Measurements from ENCODE around the gene DIO1. TPM values are rescaled to one million over a fixed set of nuclear protein-coding genes. Genes with fewer than 3 reads are reported as not detected.
A peak's percentile ranks its signal among the peaks of the same experiment; 100 is the strongest.

The DIO1 gene
- total RNA-seq, 1 donor from 2014 or later = not detected

DNA sequence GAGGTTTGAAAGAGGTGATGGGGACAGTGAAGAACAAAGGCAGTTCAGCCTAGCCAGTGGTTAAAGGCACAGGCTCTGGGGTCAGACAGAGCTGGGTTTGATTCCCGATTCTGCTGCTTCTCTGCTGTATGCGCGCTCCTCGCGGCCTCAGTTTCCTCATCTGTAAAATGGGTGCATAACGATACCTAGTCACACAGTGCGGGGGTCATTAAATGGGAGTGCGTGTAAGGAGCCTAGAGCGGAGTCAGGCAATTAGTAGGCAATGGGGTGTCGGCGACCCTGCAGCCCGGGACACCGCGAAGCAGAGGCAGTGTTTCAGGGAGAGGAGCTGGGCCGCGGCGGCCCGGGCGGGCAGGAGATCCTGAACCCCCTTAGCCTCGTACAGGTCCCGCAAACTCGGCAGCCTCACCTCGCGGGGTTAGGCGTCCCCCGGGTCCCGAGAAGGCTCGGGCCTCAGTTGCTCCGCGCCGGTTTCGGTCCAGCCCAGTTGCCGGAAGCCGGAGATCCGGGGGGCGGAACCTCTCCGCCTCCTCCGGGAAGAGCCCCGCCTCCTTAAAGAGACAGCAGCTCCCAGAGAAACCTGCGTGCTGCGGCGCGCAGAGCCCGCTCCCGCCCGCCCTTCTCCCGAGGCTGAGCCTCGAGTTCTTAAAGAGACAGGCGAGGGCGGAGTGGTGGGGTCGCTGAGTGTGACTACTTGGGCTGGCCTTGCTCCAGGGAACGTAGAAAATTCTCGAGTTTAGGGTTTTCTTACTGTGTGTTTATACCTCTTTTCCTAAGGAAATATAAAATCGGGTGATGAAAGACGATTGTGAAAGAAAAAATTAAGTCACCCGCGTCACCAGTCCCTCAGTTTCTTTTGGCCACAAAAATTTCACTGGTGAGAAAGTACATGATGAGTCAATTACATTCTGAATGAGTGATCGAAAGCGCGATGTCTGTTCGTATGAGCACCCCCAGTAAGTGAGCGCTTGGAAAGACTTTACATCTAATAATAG is 4.4 kb upstream of the DIO1 start, which contains the start of gene YIPF1:
Gene YIPF1 (minus strand): TSS at position 494 of the 995 bp plus-strand sequence. CDS start 860 bp downstream, outside the sequence.
- H3K27ac Mint-ChIP-seq = peak within 1 kb of the TSS; percentile 94
- TF ChIP-seq, protein P1, sequence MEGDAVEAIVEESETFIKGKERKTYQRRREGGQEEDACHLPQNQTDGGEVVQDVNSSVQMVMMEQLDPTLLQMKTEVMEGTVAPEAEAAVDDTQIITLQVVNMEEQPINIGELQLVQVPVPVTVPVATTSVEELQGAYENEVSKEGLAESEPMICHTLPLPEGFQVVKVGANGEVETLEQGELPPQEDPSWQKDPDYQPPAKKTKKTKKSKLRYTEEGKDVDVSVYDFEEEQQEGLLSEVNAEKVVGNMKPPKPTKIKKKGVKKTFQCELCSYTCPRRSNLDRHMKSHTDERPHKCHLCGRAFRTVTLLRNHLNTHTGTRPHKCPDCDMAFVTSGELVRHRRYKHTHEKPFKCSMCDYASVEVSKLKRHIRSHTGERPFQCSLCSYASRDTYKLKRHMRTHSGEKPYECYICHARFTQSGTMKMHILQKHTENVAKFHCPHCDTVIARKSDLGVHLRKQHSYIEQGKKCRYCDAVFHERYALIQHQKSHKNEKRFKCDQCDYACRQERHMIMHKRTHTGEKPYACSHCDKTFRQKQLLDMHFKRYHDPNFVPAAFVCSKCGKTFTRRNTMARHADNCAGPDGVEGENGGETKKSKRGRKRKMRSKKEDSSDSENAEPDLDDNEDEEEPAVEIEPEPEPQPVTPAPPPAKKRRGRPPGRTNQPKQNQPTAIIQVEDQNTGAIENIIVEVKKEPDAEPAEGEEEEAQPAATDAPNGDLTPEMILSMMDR (IDR thresholded peaks at IDR 0.05) = no peak
- no peaks in the 10 kb centered on the region for H3K27me3 Mint-ChIP-seq
- CTCF ChIA-PET = interaction anchor here (0.8 to 1.7 kb wide), 3 partner anchors 10 to 70 kb away, joined by 3 to 6 read pairs (median 5); partner anchors contain the start of genes IFT25 and LRRC42
- peaks cover 35% of the 10 kb centered on the region for H3K36me3 Mint-ChIP-seq (ENCODE audit: low read depth)
- intact Hi-C loops (cut with micrococcal nuclease) = loop anchor here (1.0 to 5.0 kb wide), 6 partner anchors 51 to 1162 kb away; partner anchors contain the start of genes IFT25, NDC1, PARS2 and SSBP3
- H3K4me3 Mint-ChIP-seq = peak within 1 kb of the TSS; percentile 98
- ATAC-seq (ENCODE audit: low read depth) (peak; percentile 98), DNase-seq (peak; percentile 81)
- no peaks in the 10 kb centered on the region for H3K9me3 Mint-ChIP-seq
- H3K4me1 Mint-ChIP-seq = peaks cover 40% of the 10 kb centered on the region
- POLR2A ChIA-PET = interaction anchor here (0.7 to 2.7 kb wide), 4 partner anchors 21 to 56 kb away, joined by 3 to 37 read pairs (median 4); partner anchors contain the start of genes IFT25, LRRC42 and NDC1

- peak overlapping the region; percentile 94 for H3K27ac Mint-ChIP-seq
- ChIA-PET POLR2A (interaction anchor here (1.4 to 2.7 kb wide), 2 partner anchors 53 to 55 kb away, joined by 3 to 37 read pairs; partner anchors contain the start of genes IFT25, LRRC42 and NDC1), CTCF (interaction anchor here (1.6 kb wide), 1 partner anchor 55 kb away, joined by 5 read pairs; the partner anchor contains the start of genes IFT25 and LRRC42)
- intact Hi-C loops (cut with micrococcal nuclease) = no loop called here
- peak overlapping the region; percentile 98 for H3K4me3 Mint-ChIP-seq
- H3K9me3 Mint-ChIP-seq = no peaks in the 10 kb centered on the region
- TF ChIP-seq, protein P1 (IDR thresholded peaks at IDR 0.05) = no peak
- ATAC-seq (ENCODE audit: low read depth) (no peak), DNase-seq (no peak)
- H3K27me3 Mint-ChIP-seq = peaks cover 3% of the 10 kb centered on the region
- H3K4me1 Mint-ChIP-seq = peaks cover 40% of the 10 kb centered on the region
- H3K36me3 Mint-ChIP-seq (ENCODE audit: low read depth) = peaks cover 25% of the 10 kb centered on the region
Observed at GRCh38 chr1:53890522-53890941, 3.5 kb upstream of the DIO1 start.

GRCh38 chr1:53891018-53891417 is 3.0 kb upstream of the DIO1 start:
- intact Hi-C loops (cut with micrococcal nuclease) = no loop called here
- ChIA-PET CTCF (no interaction called here), POLR2A (interaction anchor here (2.7 kb wide), 1 partner anchor 55 kb away, joined by 37 read pairs; the partner anchor contains the start of genes IFT25 and LRRC42)
- no peak overlapping the region for H3K27ac Mint-ChIP-seq
- TF ChIP-seq, protein P1 (IDR thresholded peaks at IDR 0.05) = no peak
- H3K4me3 Mint-ChIP-seq = peak overlapping the region; percentile 15
- peaks cover 4% of the 10 kb centered on the region for H3K27me3 Mint-ChIP-seq
- DNase-seq (no peak), ATAC-seq (ENCODE audit: low read depth) (no peak)
- peaks cover 40% of the 10 kb centered on the region for H3K4me1 Mint-ChIP-seq
- no peaks in the 10 kb centered on the region for H3K9me3 Mint-ChIP-seq
- peaks cover 23% of the 10 kb centered on the region for H3K36me3 Mint-ChIP-seq (ENCODE audit: low read depth)

GRCh38 chr1:53891678-53892077 is 2.3 kb upstream of the DIO1 start:
- no peak overlapping the region for H3K4me3 Mint-ChIP-seq
- CTCF ChIA-PET = interaction anchor here (2.1 kb wide), 1 partner anchor 54 kb away, joined by 4 read pairs; the partner anchor contains the start of genes IFT25 and LRRC42
- ATAC-seq (ENCODE audit: low read depth) (no peak), DNase-seq (no peak)
- TF ChIP-seq, protein P1 (IDR thresholded peaks at IDR 0.05) = no peak
- H3K9me3 Mint-ChIP-seq = no peaks in the 10 kb centered on the region
- peaks cover 4% of the 10 kb centered on the region for H3K27me3 Mint-ChIP-seq
- POLR2A ChIA-PET = no interaction called here
- H3K36me3 Mint-ChIP-seq (ENCODE audit: low read depth) = peaks cover 18% of the 10 kb centered on the region
- no peak overlapping the region for H3K27ac Mint-ChIP-seq
- intact Hi-C loops (cut with micrococcal nuclease) = no loop called here
- peaks cover 38% of the 10 kb centered on the region for H3K4me1 Mint-ChIP-seq
